Stimulated activated naive CD8-positive, alpha-beta T cell treated with anti-CD3 and anti-CD28 coated beads, Interleukin-15, Interleukin-2, amounts not matched to agents 100 ng/mL and 50 ng/mL, for 24 hours (primary cell): ENCODE results near the gene RUNX3.

Source experiments
- H3K27ac Mint-ChIP-seq: one replicate; pipeline ENCODE4 v1.8.0; 2021; ENCODE audit warnings: mild to moderate bottlenecking, mixed read lengths
- H3K27me3 Mint-ChIP-seq: one replicate; pipeline ENCODE4 v1.8.0; 2021; ENCODE audit warnings: mixed read lengths
- H3K36me3 Mint-ChIP-seq: one replicate; pipeline ENCODE4 v1.8.0; 2021; ENCODE audit warnings: low read depth, mixed read lengths
- H3K4me1 Mint-ChIP-seq: one replicate; pipeline ENCODE4 v1.8.0; 2021; ENCODE audit warnings: low read depth, mixed read lengths
- H3K4me3 Mint-ChIP-seq: one replicate; pipeline ENCODE4 v1.8.0; 2021; ENCODE audit warnings: mild to moderate bottlenecking, mixed read lengths
- H3K9me3 Mint-ChIP-seq: one replicate; pipeline ENCODE4 v1.8.0; 2021; ENCODE audit warnings: mixed read lengths

RUNX3 gene

GRCh38 chr1:24945354-24946326 lies 15.6 kb upstream of the RUNX3 start:
- Mint-ChIP-seq H3K4me1 (peaks cover 72% of the 10 kb centered on the region), H3K36me3 (peaks cover 73% of the 10 kb centered on the region)

GRCh38 chr1:24944318-24944717 lies 14.2 kb upstream of the RUNX3 start:
- peaks cover 70% of the 10 kb centered on the region for H3K36me3 Mint-ChIP-seq
- no peaks in the 10 kb centered on the region for H3K27me3 Mint-ChIP-seq
- peak overlapping the region; percentile 53 for H3K27ac Mint-ChIP-seq
- H3K4me3 Mint-ChIP-seq = no peak overlapping the region
- peaks cover 72% of the 10 kb centered on the region for H3K4me1 Mint-ChIP-seq
- H3K9me3 Mint-ChIP-seq = no peaks in the 10 kb centered on the region

More at GRCh38 chr1:24945354-24946326, 15.6 kb upstream of the RUNX3 start:
- H3K9me3 Mint-ChIP-seq = no peaks in the 10 kb centered on the region
- H3K27ac Mint-ChIP-seq = peak overlapping the region; percentile 57
- no peak overlapping the region for H3K4me3 Mint-ChIP-seq
- H3K27me3 Mint-ChIP-seq = no peaks in the 10 kb centered on the region

GRCh38 chr1:24942789-24943188 lies 12.7 kb upstream of the RUNX3 start:
- H3K27me3 Mint-ChIP-seq = no peaks in the 10 kb centered on the region
- H3K4me3 Mint-ChIP-seq = no peak overlapping the region
- H3K9me3 Mint-ChIP-seq = no peaks in the 10 kb centered on the region
- H3K27ac Mint-ChIP-seq = no peak overlapping the region
- peaks cover 72% of the 10 kb centered on the region for H3K36me3 Mint-ChIP-seq
- H3K4me1 Mint-ChIP-seq = peaks cover 72% of the 10 kb centered on the region

- Mint-ChIP-seq H3K36me3 (peaks cover 82% of the 10 kb centered on the region), H3K4me1 (peaks cover 72% of the 10 kb centered on the region), H3K4me3 (no peak overlapping the region), H3K9me3 (no peaks in the 10 kb centered on the region), H3K27ac (no peak overlapping the region), H3K27me3 (no peaks in the 10 kb centered on the region)
Observed at GRCh38 chr1:24941564-24941963, 11.5 kb upstream of the RUNX3 start.

- no peaks in the 10 kb centered on the region for H3K9me3 Mint-ChIP-seq
- H3K27ac Mint-ChIP-seq = peak overlapping the region; percentile 59
- H3K27me3 Mint-ChIP-seq = no peaks in the 10 kb centered on the region
- H3K4me3 Mint-ChIP-seq = no peak overlapping the region
- peaks cover 77% of the 10 kb centered on the region for H3K4me1 Mint-ChIP-seq
- H3K36me3 Mint-ChIP-seq = peaks cover 88% of the 10 kb centered on the region
Observed at GRCh38 chr1:24940231-24940630, 10.2 kb upstream of the RUNX3 start.

- Mint-ChIP-seq H3K27ac (peak overlapping the region; percentile 59), H3K36me3 (peaks cover 84% of the 10 kb centered on the region), H3K9me3 (no peaks in the 10 kb centered on the region), H3K4me1 (peaks cover 78% of the 10 kb centered on the region), H3K4me3 (no peak overlapping the region), H3K27me3 (no peaks in the 10 kb centered on the region)
Observed at GRCh38 chr1:24939675-24940193, 9.7 kb upstream of the RUNX3 start.

- Mint-ChIP-seq H3K27ac (peak overlapping the region; percentile 4), H3K4me1 (peaks cover 78% of the 10 kb centered on the region), H3K9me3 (no peaks in the 10 kb centered on the region), H3K36me3 (peaks cover 84% of the 10 kb centered on the region), H3K27me3 (no peaks in the 10 kb centered on the region), H3K4me3 (no peak overlapping the region)
Observed at GRCh38 chr1:24939040-24939674, 9.1 kb upstream of the RUNX3 start.

- Mint-ChIP-seq H3K27me3 (no peaks in the 10 kb centered on the region), H3K27ac (peak overlapping the region; percentile 77), H3K4me3 (peak overlapping the region; percentile 30), H3K36me3 (peaks cover 84% of the 10 kb centered on the region), H3K9me3 (no peaks in the 10 kb centered on the region), H3K4me1 (peaks cover 82% of the 10 kb centered on the region)
Observed at GRCh38 chr1:24938276-24938675, 8.2 kb upstream of the RUNX3 start.

- Mint-ChIP-seq H3K4me1 (peaks cover 87% of the 10 kb centered on the region), H3K27me3 (no peaks in the 10 kb centered on the region), H3K4me3 (no peak overlapping the region), H3K27ac (peak overlapping the region; percentile 77), H3K9me3 (no peaks in the 10 kb centered on the region), H3K36me3 (peaks cover 78% of the 10 kb centered on the region)
Observed at GRCh38 chr1:24936684-24937083, 6.6 kb upstream of the RUNX3 start.

- Mint-ChIP-seq H3K4me1 (peaks cover 95% of the 10 kb centered on the region), H3K9me3 (no peaks in the 10 kb centered on the region), H3K36me3 (peaks cover 78% of the 10 kb centered on the region), H3K27ac (peak overlapping the region; percentile 71), H3K27me3 (no peaks in the 10 kb centered on the region), H3K4me3 (peak overlapping the region; percentile 36)
Observed at GRCh38 chr1:24935615-24936484, 5.8 kb upstream of the RUNX3 start.

- peaks cover 94% of the 10 kb centered on the region for H3K4me1 Mint-ChIP-seq
- H3K9me3 Mint-ChIP-seq = no peaks in the 10 kb centered on the region
- H3K4me3 Mint-ChIP-seq = peak overlapping the region; percentile 36
- peak overlapping the region; percentile 71 for H3K27ac Mint-ChIP-seq
- H3K27me3 Mint-ChIP-seq = no peaks in the 10 kb centered on the region
- H3K36me3 Mint-ChIP-seq = peaks cover 72% of the 10 kb centered on the region
Observed at GRCh38 chr1:24935196-24935526, 5.1 kb upstream of the RUNX3 start.

- H3K4me1 Mint-ChIP-seq = peaks cover 88% of the 10 kb centered on the region
- peak overlapping the region; percentile 89 for H3K27ac Mint-ChIP-seq
- peaks cover 67% of the 10 kb centered on the region for H3K36me3 Mint-ChIP-seq
- H3K27me3 Mint-ChIP-seq = no peaks in the 10 kb centered on the region
- peak overlapping the region; percentile 79 for H3K4me3 Mint-ChIP-seq
- H3K9me3 Mint-ChIP-seq = no peaks in the 10 kb centered on the region
Observed at GRCh38 chr1:24934310-24935195, 4.5 kb upstream of the RUNX3 start.

- H3K4me3 Mint-ChIP-seq = peak overlapping the region; percentile 79
- peak overlapping the region; percentile 89 for H3K27ac Mint-ChIP-seq
- no peaks in the 10 kb centered on the region for H3K27me3 Mint-ChIP-seq
- no peaks in the 10 kb centered on the region for H3K9me3 Mint-ChIP-seq
- peaks cover 65% of the 10 kb centered on the region for H3K36me3 Mint-ChIP-seq
- peaks cover 81% of the 10 kb centered on the region for H3K4me1 Mint-ChIP-seq
Observed at GRCh38 chr1:24933468-24933867, 3.4 kb upstream of the RUNX3 start.
